NK-92 treated with Interleukin-12 subunit alpha and Interleukin-12 subunit beta, amount 100 ng/mL, for 24 hours (cell line): Measurements from ENCODE around the gene INSYN2A.

Source experiments
- DNase-seq: peaks from one replicate; lab custom pipeline; 2025; lab: John Stamatoyannopoulos, UW

INSYN2A gene

GRCh38 chr10:127196282-127197153 lies at the start of gene INSYN2A:
Gene INSYN2A, minus strand, starts transcription at chr10:127196591. Its CDS starts 20,196 bp downstream, at chr10:127176395.
- DNase-seq = no peak

GRCh38 chr10:127245456-127245855 lies 49.1 kb upstream of the INSYN2A start:
- DNase-seq = no peak

GRCh38 chr10:127243490-127244272 lies 47.3 kb upstream of the INSYN2A start:
- DNase-seq = no peak

GRCh38 chr10:127242914-127243313 lies 46.5 kb upstream of the INSYN2A start:
- DNase-seq = no peak

- no peak for DNase-seq
Measured at GRCh38 chr10:127236266-127236665, 39.9 kb upstream of the INSYN2A start.

GRCh38 chr10:127234306-127234800 lies 38.0 kb upstream of the INSYN2A start:
- no peak for DNase-seq

- DNase-seq = no peak
Measured at GRCh38 chr10:127228195-127228787, 31.9 kb upstream of the INSYN2A start.

- DNase-seq = no peak
Measured at GRCh38 chr10:127227663-127228062, 31.3 kb upstream of the INSYN2A start.

- DNase-seq = no peak
Measured at GRCh38 chr10:127227027-127227426, 30.6 kb upstream of the INSYN2A start.

GRCh38 chr10:127221281-127221680 lies 24.9 kb upstream of the INSYN2A start:
- no peak for DNase-seq

- DNase-seq = no peak
Measured at GRCh38 chr10:127218658-127219057, 22.3 kb upstream of the INSYN2A start.

- no peak for DNase-seq
Measured at GRCh38 chr10:127216786-127217185, 20.4 kb upstream of the INSYN2A start.

- no peak for DNase-seq
Measured at GRCh38 chr10:127216274-127216673, 19.9 kb upstream of the INSYN2A start.

GRCh38 chr10:127215866-127216265 lies 19.5 kb upstream of the INSYN2A start:
- no peak for DNase-seq

- no peak for DNase-seq
Measured at GRCh38 chr10:127210936-127211466, 14.6 kb upstream of the INSYN2A start.

GRCh38 chr10:127207081-127207480 lies 10.7 kb upstream of the INSYN2A start:
- no peak for DNase-seq

GRCh38 chr10:127203067-127203466 lies 6.7 kb upstream of the INSYN2A start:
- DNase-seq = no peak

GRCh38 chr10:127200646-127201045 lies 4.3 kb upstream of the INSYN2A start:
- no peak for DNase-seq

- no peak for DNase-seq
Measured at GRCh38 chr10:127198721-127199120, 2.3 kb upstream of the INSYN2A start.

GRCh38 chr10:127198307-127198706 lies 1.9 kb upstream of the INSYN2A start:
- no peak for DNase-seq

GRCh38 chr10:127197154-127197432 lies 702 bp upstream of the INSYN2A start:
- DNase-seq = no peak

GRCh38 chr10:127195571-127196281 lies 665 bp downstream of the INSYN2A start:
- DNase-seq = no peak
